ENCODE measurements around the gene LMLN.
"Not testable (repeated sequence)": the region's sequence is repeated elsewhere in the genome, so short reads cannot be mapped to it uniquely, and the experiment has no call there.

LMLN gene, protein sequence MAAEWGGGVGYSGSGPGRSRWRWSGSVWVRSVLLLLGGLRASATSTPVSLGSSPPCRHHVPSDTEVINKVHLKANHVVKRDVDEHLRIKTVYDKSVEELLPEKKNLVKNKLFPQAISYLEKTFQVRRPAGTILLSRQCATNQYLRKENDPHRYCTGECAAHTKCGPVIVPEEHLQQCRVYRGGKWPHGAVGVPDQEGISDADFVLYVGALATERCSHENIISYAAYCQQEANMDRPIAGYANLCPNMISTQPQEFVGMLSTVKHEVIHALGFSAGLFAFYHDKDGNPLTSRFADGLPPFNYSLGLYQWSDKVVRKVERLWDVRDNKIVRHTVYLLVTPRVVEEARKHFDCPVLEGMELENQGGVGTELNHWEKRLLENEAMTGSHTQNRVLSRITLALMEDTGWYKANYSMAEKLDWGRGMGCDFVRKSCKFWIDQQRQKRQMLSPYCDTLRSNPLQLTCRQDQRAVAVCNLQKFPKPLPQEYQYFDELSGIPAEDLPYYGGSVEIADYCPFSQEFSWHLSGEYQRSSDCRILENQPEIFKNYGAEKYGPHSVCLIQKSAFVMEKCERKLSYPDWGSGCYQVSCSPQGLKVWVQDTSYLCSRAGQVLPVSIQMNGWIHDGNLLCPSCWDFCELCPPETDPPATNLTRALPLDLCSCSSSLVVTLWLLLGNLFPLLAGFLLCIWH

DNA sequence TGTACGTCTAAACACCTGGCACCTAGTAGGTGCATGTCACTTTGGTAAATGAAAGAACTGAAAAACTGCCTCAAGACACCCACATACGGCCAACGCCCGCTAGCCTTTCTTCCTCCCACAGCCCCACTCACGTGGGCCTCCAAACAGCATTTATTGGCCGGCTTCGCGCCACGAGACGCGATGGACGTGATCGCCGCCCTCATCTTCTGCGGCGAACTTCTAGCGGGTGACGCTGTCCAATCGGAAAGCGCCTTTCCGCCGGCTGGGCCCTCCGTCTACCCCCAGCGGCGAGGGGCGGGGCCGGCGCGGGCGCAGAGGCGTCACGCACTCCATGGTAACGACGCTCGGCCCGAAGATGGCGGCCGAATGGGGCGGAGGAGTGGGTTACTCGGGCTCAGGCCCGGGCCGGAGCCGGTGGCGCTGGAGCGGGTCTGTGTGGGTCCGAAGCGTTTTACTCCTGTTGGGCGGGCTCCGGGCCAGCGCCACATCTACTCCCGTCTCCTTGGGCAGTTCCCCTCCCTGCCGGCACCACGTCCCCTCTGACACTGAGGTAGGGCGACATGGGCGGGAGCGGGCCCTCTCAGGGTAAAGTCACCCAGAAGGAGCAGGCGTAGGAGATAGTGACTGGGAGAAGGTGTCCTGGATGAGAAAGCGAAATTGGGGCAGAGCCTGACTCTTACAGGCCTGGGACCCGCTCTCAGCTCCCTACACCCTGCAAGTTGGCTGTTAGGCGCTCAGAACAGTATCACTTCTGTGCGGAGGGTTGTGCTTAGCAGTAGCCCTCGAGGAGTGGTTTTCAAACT lies at the start of gene LMLN:
LMLN (plus strand) TSS at position 327 of the 803 bp plus-strand sequence; CDS start at position 356, 29 bp downstream.
- peak; percentile 92 for DNase-seq (ENCODE audit: low spot score)

DNA sequence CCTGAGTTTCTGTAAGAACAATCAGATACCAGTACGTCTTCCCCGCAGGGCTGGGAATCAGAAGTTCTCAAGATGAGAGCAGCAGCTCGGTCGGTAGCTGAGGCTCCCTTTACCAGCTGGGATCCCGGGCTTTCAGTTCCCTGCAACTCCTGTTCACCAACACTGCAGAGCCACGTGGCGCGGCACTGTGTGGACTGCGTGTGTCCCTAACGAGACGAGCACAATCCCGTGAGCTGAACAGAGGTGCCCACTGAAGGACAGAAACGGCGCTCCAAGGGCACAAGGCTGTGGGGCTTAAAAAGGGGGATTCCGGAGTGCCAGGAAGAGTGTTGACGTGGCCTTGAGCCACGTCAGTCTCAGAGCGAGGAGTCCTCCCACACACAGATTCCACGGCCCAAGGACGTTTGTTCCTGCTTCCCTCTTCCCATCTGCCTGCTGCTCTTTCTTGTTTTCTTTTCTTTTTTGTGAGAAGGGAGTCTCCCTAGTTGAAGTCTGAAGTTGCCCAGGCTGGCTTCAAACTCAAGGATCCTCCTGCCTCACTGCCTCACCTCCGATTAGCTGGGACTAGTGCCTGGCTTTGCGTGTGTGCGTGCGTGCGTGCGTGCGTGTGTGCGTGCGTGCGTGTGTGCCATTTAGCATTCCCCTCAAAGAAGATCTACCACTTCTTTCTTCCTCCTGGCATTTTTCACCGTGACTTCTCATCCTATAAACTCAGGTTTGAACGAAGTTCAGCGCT lies 47.1 kb upstream of the LMLN start:
- no peak for DNase-seq (ENCODE audit: low spot score)

DNA sequence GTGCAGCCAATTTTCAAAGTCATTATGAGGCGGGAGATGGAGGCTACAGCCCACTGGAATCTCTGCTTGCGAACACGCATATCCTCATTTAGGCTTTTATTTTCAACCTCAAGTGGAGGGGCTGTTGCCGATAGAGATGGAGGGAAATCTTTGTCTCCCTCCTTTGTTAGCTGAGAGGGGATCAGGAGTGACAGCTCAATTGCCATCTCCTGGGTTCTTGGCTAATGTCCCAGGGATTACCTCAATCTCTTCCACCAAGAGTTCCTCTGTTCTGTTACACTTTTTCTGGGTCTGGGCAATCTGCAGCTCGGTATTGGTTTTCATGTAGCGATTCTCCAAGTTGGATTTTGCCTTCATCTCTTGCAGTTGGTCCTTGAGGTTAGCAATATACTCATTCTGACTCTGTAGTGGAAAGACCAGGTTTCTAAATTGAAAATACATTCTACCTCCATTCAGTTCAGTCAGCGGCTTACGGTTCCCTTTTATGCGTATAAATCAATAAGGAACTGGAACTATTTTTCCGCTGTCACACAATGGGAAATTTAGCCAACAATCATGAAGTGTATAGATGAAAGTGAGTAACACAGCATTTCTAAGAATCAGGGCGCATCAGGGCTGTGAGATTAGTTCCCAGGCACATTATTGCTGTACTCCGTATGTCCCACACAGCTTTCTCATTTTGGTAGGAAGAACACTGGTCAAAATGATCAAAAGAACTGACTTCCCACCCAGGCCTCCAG lies 46.2 kb upstream of the LMLN start:
- no peak for DNase-seq (ENCODE audit: low spot score)

DNA sequence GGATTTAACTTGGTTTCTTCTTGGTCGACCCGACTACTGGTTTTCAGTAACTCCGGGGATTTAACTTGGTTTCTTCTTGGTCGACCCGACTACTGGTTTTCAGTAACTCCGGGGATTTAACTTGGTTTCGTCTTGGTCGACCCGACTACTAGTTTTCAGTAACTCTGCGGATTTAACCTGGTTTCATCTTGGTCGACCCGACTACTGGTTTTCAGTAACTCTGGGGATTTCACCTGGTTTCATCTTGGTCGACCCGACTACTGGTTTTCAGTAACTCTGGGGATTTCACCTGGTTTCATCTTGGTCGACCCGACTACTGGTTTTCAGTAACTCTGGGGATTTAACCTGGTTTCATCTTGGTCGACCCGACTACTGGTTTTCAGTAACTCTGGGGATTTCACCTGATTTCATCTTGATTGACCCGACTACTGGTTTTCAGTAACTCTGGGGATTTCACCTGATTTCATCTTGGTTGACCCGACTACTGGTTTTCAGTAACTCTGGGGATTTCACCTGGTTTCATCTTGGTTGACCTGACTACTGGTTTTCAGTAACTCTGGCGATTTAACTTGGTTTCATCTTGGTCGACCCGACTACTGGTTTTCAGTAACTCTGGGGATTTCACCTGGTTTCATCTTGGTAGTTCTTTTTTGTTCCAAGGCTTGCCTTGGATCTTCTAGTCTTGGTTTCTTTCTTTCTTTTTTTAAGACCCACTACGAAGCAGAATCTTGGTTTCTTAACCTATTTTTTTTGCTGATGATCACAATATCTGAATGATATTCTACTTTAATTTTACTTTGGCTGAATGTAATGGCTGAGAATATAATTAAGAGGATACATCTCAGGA lies 38.4 kb upstream of the LMLN start:
- DNase-seq (ENCODE audit: low spot score) = not testable (repeated sequence)

DNA sequence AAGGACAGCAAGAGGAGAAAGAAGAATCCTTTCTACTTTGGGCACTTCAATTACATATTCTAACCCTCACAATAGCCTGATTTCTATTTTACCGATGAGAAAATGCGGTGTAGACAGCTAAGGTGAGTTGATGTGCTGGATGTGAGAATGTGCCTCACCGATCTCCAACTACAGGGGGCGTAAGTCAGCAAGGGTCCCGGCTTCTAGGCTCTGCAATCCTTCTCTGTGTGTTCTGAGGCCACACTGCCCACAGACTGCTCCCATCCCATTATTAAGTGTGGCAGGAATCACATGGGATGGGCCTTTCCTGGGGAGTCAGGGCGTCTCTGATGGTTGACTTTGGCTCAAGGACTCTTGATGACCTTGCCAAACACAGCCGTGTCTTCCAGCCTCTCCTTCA lies 33.6 kb upstream of the LMLN start:
- no peak for DNase-seq (ENCODE audit: low spot score)

DNA sequence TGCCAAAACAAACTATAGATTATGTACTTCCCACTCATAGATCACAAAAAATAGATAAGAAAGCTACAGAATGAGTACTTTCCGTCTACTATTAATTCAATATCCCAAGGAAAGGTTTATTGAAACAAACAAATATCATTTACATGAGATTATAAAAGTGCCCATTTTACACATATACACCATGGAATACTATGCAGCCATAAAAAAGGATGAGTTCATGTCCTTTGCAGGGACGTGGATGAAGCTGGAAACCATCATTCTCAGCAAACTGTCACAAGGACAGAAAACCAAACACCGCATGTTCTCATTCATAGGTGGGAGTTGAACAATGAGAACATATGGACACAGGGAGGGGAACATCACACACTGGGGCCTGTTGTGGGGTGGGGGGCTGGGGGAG lies 32.4 kb upstream of the LMLN start:
- DNase-seq (ENCODE audit: low spot score) = not testable (repeated sequence)

DNA sequence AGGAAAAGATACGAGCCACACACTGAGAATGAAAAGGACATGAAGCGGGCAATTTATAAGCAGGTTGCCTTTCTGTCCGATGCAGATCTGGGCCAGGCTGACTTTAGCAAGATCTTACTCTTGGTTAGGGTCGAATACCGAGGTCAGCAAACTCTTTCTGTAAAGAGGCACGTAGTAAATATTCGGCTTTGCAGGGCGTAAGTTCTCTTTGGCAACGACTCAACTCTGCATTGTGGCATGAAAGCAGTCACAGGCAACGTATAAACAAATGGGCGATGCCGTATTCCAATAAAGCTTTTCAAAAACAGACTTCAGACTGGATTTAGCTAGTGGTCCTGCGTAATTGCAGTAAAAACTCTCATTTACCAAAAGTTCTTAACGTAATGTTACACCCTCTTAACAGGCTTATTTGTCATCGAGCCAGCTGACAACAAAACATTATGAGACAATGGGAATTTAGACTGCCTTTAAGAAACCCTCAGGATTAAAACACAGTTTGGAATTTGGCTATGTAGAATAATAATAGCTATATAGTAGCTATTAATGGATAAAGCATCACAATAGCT lies 23.1 kb upstream of the LMLN start:
- DNase-seq (ENCODE audit: low spot score) = no peak

DNA sequence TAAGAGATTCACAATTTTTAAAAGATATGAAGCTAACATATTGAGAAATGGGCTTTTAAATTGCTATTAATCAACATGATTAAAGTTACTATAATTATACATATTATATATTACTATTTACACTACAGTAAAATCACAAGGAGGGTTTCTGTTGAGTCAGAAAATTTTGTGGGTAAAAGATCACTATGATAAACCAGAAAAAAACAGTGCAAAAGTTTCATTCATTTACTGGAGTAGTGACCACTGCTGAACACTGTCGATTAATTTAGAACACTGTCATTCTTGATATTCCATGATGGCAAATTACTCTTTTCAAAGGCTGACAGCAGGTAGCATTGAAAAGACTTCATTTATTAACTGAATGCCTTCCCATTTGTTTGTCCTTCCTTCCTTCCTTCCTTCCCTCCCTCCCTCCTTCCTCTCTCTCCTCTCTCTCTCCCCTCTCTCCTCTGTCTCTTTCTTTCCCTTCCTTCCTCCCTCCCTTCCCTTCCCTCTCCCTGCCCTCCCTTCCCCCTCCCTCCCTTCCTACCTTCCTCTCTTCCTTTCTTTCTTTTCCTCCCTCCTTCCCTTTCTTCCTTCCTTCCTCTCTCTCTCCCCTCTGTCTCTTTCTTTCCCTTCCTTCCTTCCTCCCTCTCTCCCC lies 19.2 kb upstream of the LMLN start:
- no peak for DNase-seq (ENCODE audit: low spot score)

DNA sequence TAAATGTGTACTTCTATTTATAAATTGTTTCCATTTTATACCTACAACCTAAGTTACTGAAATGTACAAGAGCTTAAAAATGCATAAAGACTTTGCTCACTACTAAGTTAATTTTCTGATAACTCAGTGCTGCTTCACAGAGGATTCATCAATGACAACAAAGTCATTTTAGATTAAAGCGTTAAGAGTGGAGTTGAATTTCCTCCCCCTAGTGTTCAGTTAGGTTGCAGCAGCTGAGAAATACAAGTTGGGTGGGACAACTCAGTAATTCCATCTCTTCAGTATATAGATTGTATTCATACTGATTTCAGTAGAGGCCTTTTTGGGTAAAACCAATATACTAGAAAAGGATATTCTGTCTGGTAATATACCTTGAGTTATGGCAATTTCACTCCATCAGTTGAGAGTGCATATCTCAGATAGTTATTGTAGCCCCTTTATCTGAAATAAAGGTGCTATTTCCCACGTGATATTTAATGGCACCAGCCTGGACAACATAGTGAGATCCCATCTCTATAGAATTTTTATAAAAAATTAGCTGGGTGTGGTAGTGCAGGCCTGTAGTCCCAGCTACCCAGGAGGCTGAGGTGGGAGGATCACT lies 17.0 kb upstream of the LMLN start:
- DNase-seq (ENCODE audit: low spot score) = peak; percentile 60

DNA sequence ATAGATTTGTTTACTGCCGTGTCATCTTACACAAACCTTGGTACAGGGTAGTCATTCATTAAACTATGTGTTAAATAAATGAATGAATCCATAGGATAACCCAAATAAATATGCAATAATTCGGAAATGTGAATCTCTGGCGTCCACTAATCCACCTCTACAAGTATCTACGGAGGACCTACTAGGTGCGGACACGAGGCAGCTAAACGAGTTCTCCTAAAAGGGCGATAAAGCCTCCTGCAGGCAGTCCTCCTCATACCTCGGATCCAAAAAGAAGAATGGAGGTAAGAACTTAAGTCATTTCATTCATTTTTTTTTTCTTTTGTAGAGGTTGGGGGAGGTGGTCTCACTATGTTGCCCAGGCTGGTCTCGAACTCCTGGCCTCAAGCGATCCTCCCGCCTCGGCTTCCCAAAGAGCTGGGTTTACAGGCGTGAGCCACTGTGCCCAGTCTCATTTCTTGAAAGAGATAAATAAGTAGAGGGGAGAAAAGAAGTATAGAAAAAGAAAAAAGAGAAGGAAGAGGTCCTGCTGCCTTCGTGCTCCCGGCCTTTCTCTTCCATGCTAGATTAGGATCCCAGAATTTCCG lies 10.7 kb upstream of the LMLN start:
- no peak for DNase-seq (ENCODE audit: low spot score)

DNA sequence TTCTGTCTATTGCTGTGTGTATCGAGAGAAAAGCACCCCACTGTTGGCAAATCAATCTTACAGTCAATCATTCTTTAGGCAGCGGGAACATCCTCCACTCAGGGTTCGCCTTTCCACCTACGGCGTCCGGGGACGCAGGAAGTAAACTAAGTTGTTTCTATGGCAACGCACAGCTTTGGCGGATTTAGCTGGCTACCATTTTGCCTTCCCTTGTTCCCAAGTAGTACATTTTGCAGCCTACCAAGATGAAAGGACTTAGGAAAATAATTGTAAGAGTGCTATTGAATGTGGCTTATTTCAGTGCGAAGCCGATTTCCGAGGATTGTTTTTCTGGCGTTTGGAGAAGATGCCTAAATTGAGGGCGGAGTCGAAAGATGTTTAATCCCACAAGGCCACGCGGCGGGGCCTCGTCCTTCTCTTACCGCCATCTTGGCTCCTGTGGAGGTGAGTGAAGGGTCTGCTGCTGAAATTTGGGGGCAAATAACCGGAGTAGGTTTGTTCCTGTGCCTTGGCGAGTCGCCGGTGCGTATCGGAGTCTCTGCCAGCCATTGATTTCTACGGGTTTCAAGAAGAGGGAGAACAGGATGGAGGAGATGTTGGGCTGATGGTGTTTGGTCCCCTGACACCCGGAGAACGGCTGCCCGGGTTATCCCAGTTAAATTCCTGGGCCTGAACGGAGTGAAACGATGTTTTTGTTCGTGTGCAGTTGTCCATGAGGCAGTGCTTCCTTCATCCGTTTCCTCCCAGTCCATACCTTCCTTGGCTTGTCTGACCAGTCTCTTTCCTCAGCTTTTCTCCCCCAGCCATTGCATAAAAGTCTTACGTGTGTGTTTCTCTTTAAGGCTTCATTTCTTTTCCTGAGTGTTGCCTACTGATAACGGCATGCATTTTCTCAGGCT lies 10.0 kb upstream of the LMLN start, which contains the start of gene RPL35A:
RPL35A (plus strand) TSS at position 413 of the 899 bp plus-strand sequence. CDS start 778 bp downstream, outside the sequence.
- peak; percentile 93 for DNase-seq (ENCODE audit: low spot score)

DNA sequence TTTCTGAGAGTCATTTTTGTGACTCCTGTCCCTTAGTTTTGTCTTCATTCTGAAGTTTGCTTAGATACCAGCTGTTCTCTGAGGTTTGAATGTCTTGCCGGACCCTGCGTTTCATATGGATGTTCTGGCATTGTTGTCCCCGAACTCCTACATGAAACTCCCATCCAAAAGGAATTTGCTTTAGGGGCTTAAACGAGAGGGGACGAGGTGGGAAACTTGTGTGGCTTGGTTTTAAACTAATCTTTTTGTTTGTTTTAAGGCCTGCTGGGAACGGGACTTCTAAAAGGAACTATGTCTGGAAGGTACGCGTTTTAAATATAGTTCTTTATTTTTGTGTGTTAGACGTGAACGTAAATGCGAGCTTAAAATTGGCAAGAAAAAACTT lies 9.3 kb upstream of the LMLN start:
- DNase-seq (ENCODE audit: low spot score) = no peak

DNA sequence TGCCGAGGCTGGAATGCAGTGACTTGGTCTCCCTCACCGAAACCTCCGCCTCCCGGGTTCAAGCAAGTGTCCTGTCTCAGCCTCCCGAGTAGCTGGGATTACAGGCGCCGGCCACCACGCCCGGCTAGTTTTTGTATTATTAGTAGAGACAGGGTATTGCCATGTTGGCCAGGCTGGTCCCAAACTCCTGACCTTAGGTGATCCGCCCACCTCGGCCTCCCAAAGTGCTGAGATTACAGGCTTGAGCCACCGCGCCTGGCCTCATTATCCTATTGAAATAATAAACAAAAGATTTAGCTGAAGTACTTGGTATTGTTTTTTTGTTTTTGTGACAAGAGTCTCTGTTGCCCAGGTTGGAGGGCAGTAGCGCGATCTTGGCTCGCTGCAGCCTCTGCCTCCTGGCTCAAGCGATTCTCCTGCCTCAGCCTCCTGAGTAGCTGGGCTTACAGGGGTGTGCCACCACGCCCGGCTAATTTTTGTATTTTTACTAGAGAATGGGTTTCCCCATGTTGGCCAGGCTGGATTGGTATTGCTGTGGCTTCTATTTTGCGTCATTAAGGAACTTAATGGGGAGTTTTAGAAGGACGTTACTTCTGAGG lies 8.5 kb upstream of the LMLN start:
- no peak for DNase-seq (ENCODE audit: low spot score)

DNA sequence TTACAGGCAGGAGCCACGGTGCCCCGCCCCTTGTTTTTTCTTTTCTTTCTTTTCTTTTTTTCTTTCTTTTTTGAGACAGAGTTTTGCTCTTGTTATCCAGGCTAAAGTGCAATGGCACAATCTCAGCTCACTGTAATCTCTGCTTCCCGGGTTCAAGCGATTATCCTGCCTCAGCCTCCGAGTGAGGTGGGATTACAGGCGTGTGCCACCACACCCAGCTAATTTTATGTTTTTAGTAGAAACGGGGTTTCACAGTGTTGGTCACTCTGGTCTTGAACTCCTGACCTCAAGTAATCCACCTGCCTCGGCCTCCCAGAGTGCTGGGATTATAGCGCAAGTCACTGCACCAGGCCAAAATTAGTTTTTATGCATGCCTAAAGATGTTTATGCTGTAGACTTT lies 7.6 kb upstream of the LMLN start:
- DNase-seq (ENCODE audit: low spot score) = no peak

DNA sequence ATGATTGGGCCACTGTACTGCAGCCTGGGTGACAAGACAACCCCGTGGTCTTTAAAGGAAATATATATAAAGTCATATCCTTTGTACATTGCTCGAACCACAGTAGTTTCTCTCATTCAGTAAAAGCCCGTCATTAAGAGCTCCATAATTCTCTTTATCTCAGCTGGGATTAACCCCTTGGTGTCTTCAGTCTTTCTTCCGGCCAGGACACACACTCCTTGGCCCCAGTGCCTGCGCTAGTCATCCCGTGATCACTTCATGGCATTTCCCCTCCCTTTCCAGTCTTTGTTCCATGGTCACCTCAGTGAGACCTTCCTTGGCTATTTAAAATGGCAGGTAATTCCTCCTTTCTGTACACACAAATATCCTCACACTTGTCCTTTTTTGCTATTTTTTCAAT lies 6.7 kb upstream of the LMLN start:
- no peak for DNase-seq (ENCODE audit: low spot score)

DNA sequence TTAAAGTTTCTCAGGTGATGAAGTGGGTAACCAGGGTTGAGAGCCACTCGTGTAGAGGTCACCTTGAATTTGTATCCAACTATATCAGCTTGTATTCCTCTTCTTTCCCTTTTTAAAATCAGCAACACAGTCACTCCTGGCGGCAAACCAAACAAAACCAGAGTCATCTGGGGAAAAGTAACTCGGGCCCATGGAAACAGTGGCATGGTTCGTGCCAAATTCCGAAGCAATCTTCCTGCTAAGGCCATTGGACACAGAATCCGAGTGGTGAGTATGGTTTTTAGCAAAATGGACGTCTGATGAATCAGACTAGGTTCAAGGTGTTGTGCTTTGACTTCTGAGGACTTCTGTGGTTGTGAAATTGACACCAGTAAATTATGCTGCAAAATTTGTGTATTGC lies 6.1 kb upstream of the LMLN start:
- DNase-seq (ENCODE audit: low spot score) = no peak

DNA sequence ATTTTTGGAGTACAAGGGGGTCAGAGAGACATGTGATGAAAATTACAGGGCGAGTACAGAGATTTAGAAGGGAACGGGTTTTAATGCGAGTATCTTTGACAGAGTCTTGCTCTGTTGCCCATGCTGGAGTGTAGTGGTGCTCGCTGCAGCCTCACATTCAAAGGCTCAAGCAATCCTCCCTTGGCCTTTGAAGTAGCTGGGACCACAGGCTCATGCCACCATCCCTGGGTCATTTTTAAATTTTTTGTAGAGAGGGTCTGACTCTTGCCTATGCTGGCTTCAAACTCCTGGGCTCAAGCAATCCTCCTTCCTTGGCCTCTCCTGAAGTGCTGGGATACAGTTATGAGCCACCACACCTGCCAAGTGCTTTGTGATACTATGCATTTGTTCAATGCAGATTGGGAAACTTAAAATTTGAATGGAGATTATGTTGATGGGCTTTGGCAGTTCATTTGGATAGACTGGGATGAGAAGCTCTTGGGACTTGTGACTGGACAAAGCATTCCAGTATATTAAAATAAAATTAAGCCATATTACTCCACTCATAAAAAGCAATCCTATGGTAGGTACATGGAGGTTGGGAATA lies 4.0 kb upstream of the LMLN start:
- DNase-seq (ENCODE audit: low spot score) = no peak
